ENCODE data around the gene LRRFIP1.

The LRRFIP1 gene

GRCh38 chr2:237708961-237709360, 81.6 kb downstream of the LRRFIP1 start:
- DNase-seq = no peak
- no peak overlapping the region for H3K4me2 ChIP-seq (ENCODE audit: low read depth, low read length)
- H3K4me1 ChIP-seq (ENCODE audit: low read length) = peaks cover 10% of the 10 kb centered on the region
- peaks cover 97% of the 10 kb centered on the region for H3K79me2 ChIP-seq (ENCODE audit: low read length)
- no peak overlapping the region for H2AFZ ChIP-seq (ENCODE audit: low read length)
- H3K36me3 ChIP-seq (replicated peaks; ENCODE audit: insufficient read depth, low read length) = no peaks in the 10 kb centered on the region; the same call in 1 of the 2 replicates
- H3K4me3 ChIP-seq (ENCODE audit: low read length) = no peak overlapping the region
- no peak overlapping the region for H3K27ac ChIP-seq (ENCODE audit: low read length)
- peaks cover 4% of the 10 kb centered on the region for H3F3A ChIP-seq (ENCODE audit: insufficient read depth, low read length)
- no peaks in the 10 kb centered on the region for H3K27me3 ChIP-seq (replicated peaks; ENCODE audit: insufficient read depth, low read length)
- peaks cover 18% of the 10 kb centered on the region; the same call in 1 of the 2 replicates for H4K20me1 ChIP-seq (ENCODE audit: insufficient read depth, low read length)
- no peaks in the 10 kb centered on the region for H3K9me2 ChIP-seq (replicated peaks; ENCODE audit: insufficient read depth, low read length)
- H3K9ac ChIP-seq (ENCODE audit: low read length) = no peak overlapping the region
- H3K9me3 ChIP-seq (replicated peaks; ENCODE audit: insufficient read depth, low read length) = no peaks in the 10 kb centered on the region
- TF ChIP-seq EZH2 (optimal IDR thresholded peaks at IDR 0.05; ENCODE audit: low read depth, low read length) (no peak), EZH2phosphoT487 (IDR thresholded peaks at IDR 0.05; ENCODE audit: low read length) (no peak)

GRCh38 chr2:237711458-237712150, 84.2 kb downstream of the LRRFIP1 start:
- Histone ChIP-seq H3K36me3 (replicated peaks; ENCODE audit: insufficient read depth, low read length) (no peaks in the 10 kb centered on the region; the same call in 1 of the 2 replicates), H3K27me3 (replicated peaks; ENCODE audit: insufficient read depth, low read length) (no peaks in the 10 kb centered on the region), H3K4me3 (ENCODE audit: low read length) (no peak overlapping the region), H3K4me1 (ENCODE audit: low read length) (no peaks in the 10 kb centered on the region), H3K9ac (ENCODE audit: low read length) (no peak overlapping the region), H3K4me2 (ENCODE audit: low read depth, low read length) (no peak overlapping the region), H2AFZ (ENCODE audit: low read length) (no peak overlapping the region), H3F3A (ENCODE audit: insufficient read depth, low read length) (no peaks in the 10 kb centered on the region), H4K20me1 (ENCODE audit: insufficient read depth, low read length) (peaks cover 11% of the 10 kb centered on the region; the same call in 1 of the 2 replicates), H3K9me3 (replicated peaks; ENCODE audit: insufficient read depth, low read length) (no peaks in the 10 kb centered on the region), H3K9me2 (replicated peaks; ENCODE audit: insufficient read depth, low read length) (no peaks in the 10 kb centered on the region), H3K27ac (ENCODE audit: low read length) (no peak overlapping the region), H3K79me2 (ENCODE audit: low read length) (peaks cover 99% of the 10 kb centered on the region)
- no peak for DNase-seq
- TF ChIP-seq CTCF (IDR thresholded peaks at IDR 0.05; ENCODE audit: low read length) (no peak), EZH2phosphoT487 (IDR thresholded peaks at IDR 0.05; ENCODE audit: low read length) (no peak), EZH2 (optimal IDR thresholded peaks at IDR 0.05; ENCODE audit: low read depth, low read length) (no peak)

GRCh38 chr2:237712477-237713377, 85.3 kb downstream of the LRRFIP1 start:
- no peaks in the 10 kb centered on the region for H3K27me3 ChIP-seq (replicated peaks; ENCODE audit: insufficient read depth, low read length)
- H3K4me2 ChIP-seq (ENCODE audit: low read depth, low read length) = no peak overlapping the region
- no peak overlapping the region for H2AFZ ChIP-seq (ENCODE audit: low read length)
- H3K4me1 ChIP-seq (ENCODE audit: low read length) = no peaks in the 10 kb centered on the region
- H3K9me2 ChIP-seq (replicated peaks; ENCODE audit: insufficient read depth, low read length) = no peaks in the 10 kb centered on the region
- H3K4me3 ChIP-seq (ENCODE audit: low read length) = no peak overlapping the region
- no peaks in the 10 kb centered on the region for H3F3A ChIP-seq (ENCODE audit: insufficient read depth, low read length)
- H3K9ac ChIP-seq (ENCODE audit: low read length) = no peak overlapping the region
- no peaks in the 10 kb centered on the region; the same call in 1 of the 2 replicates for H3K36me3 ChIP-seq (replicated peaks; ENCODE audit: insufficient read depth, low read length)
- H3K9me3 ChIP-seq (replicated peaks; ENCODE audit: insufficient read depth, low read length) = no peaks in the 10 kb centered on the region
- H3K27ac ChIP-seq (ENCODE audit: low read length) = no peak overlapping the region
- no peak for DNase-seq
- peaks cover 11% of the 10 kb centered on the region; the same call in 1 of the 2 replicates for H4K20me1 ChIP-seq (ENCODE audit: insufficient read depth, low read length)
- TF ChIP-seq EZH2 (optimal IDR thresholded peaks at IDR 0.05; ENCODE audit: low read depth, low read length) (no peak), EZH2phosphoT487 (IDR thresholded peaks at IDR 0.05; ENCODE audit: low read length) (no peak), CTCF (IDR thresholded peaks at IDR 0.05; ENCODE audit: low read length) (no peak)
- H3K79me2 ChIP-seq (ENCODE audit: low read length) = peaks cover 99% of the 10 kb centered on the region

All from MM.1S (cell line).